Measurements from ENCODE around the gene SCP2.

- TF ChIP-seq USF2 (IDR thresholded peaks at IDR 0.05; ENCODE audit: borderline replicate concordance, low read depth, low read length) (no peak), POLR2AphosphoS5 (IDR thresholded peaks at IDR 0.05; ENCODE audit: low read depth, low read length) (peak; percentile 56; the same call in 1 of the 2 replicates), CTCF (IDR thresholded peaks at IDR 0.05) (no peak)
Observed at GRCh38 chr1:52955129-52955970, 28.3 kb downstream of the SCP2 start.

All from SK-N-SH (cell line).